BE2C (cell line): ENCODE data around the gene GLIS1.

Experiments
- DNase-seq: peaks from one replicate; pipeline ENCODE4 v3.0.0-alpha.2; 2020
- H3K27me3 ChIP-seq: fragments of 250-450 bp; sonication (Bioruptor Pico); 2 replicates; pipeline ENCODE4 v1.5.1; 2020; ENCODE audit warnings: mild to moderate bottlenecking
- H3K36me3 ChIP-seq: fragments of 250-450 bp; sonication (Bioruptor Pico); 2 replicates; pipeline ENCODE4 v1.5.1; 2020; ENCODE audit warnings: mild to moderate bottlenecking
- H3K4me1 ChIP-seq: fragments of 250-450 bp; sonication (Bioruptor Pico); 2 replicates; pipeline ENCODE4 v1.5.1; 2020
- H3K4me3 ChIP-seq: 2 replicates; pipeline ENCODE4 v1.5.1; 2011; ENCODE audit warnings: low read depth, low read length
- H3K9me3 ChIP-seq: fragments of 250-450 bp; sonication (Bioruptor Pico); 2 replicates; pipeline ENCODE4 v1.5.1; 2020
- CTCF ChIP-seq: IDR thresholded peaks from 2 replicates; pipeline ENCODE4 v1.5.1; 2012; ENCODE audit warnings: mild to moderate bottlenecking, low read depth, low read length

GLIS1 gene

GRCh38 chr1:53517821-53518352, 221.1 kb downstream of the GLIS1 start:
- no peaks in the 10 kb centered on the region for H3K36me3 ChIP-seq
- H3K4me1 ChIP-seq, result no peaks in the 10 kb centered on the region
- TF ChIP-seq CTCF, result no peak
- H3K9me3 ChIP-seq, result no peaks in the 10 kb centered on the region
- H3K27me3 ChIP-seq, result no peaks in the 10 kb centered on the region
- H3K4me3 ChIP-seq, result no peak overlapping the region
- no peak for DNase-seq

GRCh38 chr1:53517109-53517508, 221.9 kb downstream of the GLIS1 start:
- no peaks in the 10 kb centered on the region for H3K36me3 ChIP-seq
- H3K9me3 ChIP-seq, result no peaks in the 10 kb centered on the region
- DNase-seq, result no peak
- no peaks in the 10 kb centered on the region for H3K27me3 ChIP-seq
- H3K4me3 ChIP-seq, result no peak overlapping the region
- TF ChIP-seq CTCF, result no peak
- H3K4me1 ChIP-seq, result no peaks in the 10 kb centered on the region; the same call in 1 of the 2 replicates

GRCh38 chr1:53516181-53516580, 222.8 kb downstream of the GLIS1 start:
- H3K9me3 ChIP-seq, result no peaks in the 10 kb centered on the region
- no peak for DNase-seq
- H3K36me3 ChIP-seq, result no peaks in the 10 kb centered on the region
- no peaks in the 10 kb centered on the region for H3K27me3 ChIP-seq
- H3K4me1 ChIP-seq, result peaks cover 3% of the 10 kb centered on the region
- no peak overlapping the region for H3K4me3 ChIP-seq
- TF ChIP-seq CTCF, result no peak

- DNase-seq, result no peak
- Histone ChIP-seq H3K36me3 (no peaks in the 10 kb centered on the region), H3K4me1 (peaks cover 3% of the 10 kb centered on the region), H3K4me3 (no peak overlapping the region), H3K9me3 (no peaks in the 10 kb centered on the region), H3K27me3 (no peaks in the 10 kb centered on the region)
- no peak for TF ChIP-seq CTCF
Measured at GRCh38 chr1:53514436-53514835, 224.5 kb downstream of the GLIS1 start.

GRCh38 chr1:53513846-53514245, 225.1 kb downstream of the GLIS1 start:
- Histone ChIP-seq H3K36me3 (no peaks in the 10 kb centered on the region), H3K4me1 (peaks cover 3% of the 10 kb centered on the region), H3K4me3 (no peak overlapping the region), H3K27me3 (no peaks in the 10 kb centered on the region), H3K9me3 (no peaks in the 10 kb centered on the region)
- no peak for TF ChIP-seq CTCF
- DNase-seq, result no peak

- no peak for TF ChIP-seq CTCF
- H3K4me3 ChIP-seq, result no peak overlapping the region
- no peaks in the 10 kb centered on the region for H3K36me3 ChIP-seq
- no peaks in the 10 kb centered on the region for H3K9me3 ChIP-seq
- no peaks in the 10 kb centered on the region for H3K27me3 ChIP-seq
- no peak for DNase-seq
- H3K4me1 ChIP-seq, result peaks cover 3% of the 10 kb centered on the region
Measured at GRCh38 chr1:53512807-53513755, 225.9 kb downstream of the GLIS1 start.
